BE2C (cell line): ENCODE measurements around the gene LRRC34.

Experiments
- DNase-seq: peaks from one replicate; pipeline ENCODE4 v3.0.0-alpha.2; 2020
- H3K27me3 ChIP-seq: fragments of 250-450 bp; sonication (Bioruptor Pico); 2 replicates; pipeline ENCODE4 v1.5.1; 2020; ENCODE audit warnings: mild to moderate bottlenecking
- H3K36me3 ChIP-seq: fragments of 250-450 bp; sonication (Bioruptor Pico); 2 replicates; pipeline ENCODE4 v1.5.1; 2020; ENCODE audit warnings: mild to moderate bottlenecking
- H3K4me1 ChIP-seq: fragments of 250-450 bp; sonication (Bioruptor Pico); 2 replicates; pipeline ENCODE4 v1.5.1; 2020
- H3K4me3 ChIP-seq: 2 replicates; pipeline ENCODE4 v1.5.1; 2011; ENCODE audit warnings: low read depth, low read length
- H3K9me3 ChIP-seq: fragments of 250-450 bp; sonication (Bioruptor Pico); 2 replicates; pipeline ENCODE4 v1.5.1; 2020
- CTCF ChIP-seq: IDR thresholded peaks from 2 replicates; pipeline ENCODE4 v1.5.1; 2012; ENCODE audit warnings: mild to moderate bottlenecking, low read depth, low read length

LRRC34 gene

GRCh38 chr3:169811631-169812331 is 923 bp downstream of the LRRC34 start:
- H3K27me3 ChIP-seq, result no peaks in the 10 kb centered on the region
- H3K4me1 ChIP-seq, result no peaks in the 10 kb centered on the region
- H3K36me3 ChIP-seq, result no peaks in the 10 kb centered on the region; the same call in 1 of the 2 replicates
- H3K4me3 ChIP-seq, result peak overlapping the region; percentile 94
- H3K9me3 ChIP-seq, result no peaks in the 10 kb centered on the region
- peak; percentile 55 for DNase-seq
- no peak for TF ChIP-seq CTCF

GRCh38 chr3:169809230-169809795 is 3.4 kb downstream of the LRRC34 start:
- TF ChIP-seq CTCF, result no peak
- H3K27me3 ChIP-seq, result no peaks in the 10 kb centered on the region
- no peak for DNase-seq
- no peaks in the 10 kb centered on the region for H3K4me1 ChIP-seq
- no peaks in the 10 kb centered on the region for H3K9me3 ChIP-seq
- H3K4me3 ChIP-seq, result no peak overlapping the region
- H3K36me3 ChIP-seq, result no peaks in the 10 kb centered on the region; the same call in 1 of the 2 replicates

GRCh38 chr3:169804681-169805080 is 8.0 kb downstream of the LRRC34 start:
- H3K4me3 ChIP-seq, result no peak overlapping the region
- no peaks in the 10 kb centered on the region for H3K27me3 ChIP-seq
- DNase-seq, result no peak
- H3K4me1 ChIP-seq, result no peaks in the 10 kb centered on the region
- peaks cover 32% of the 10 kb centered on the region for H3K36me3 ChIP-seq
- no peak for TF ChIP-seq CTCF
- no peaks in the 10 kb centered on the region for H3K9me3 ChIP-seq

GRCh38 chr3:169792359-169792758 is 20.3 kb downstream of the LRRC34 start:
- DNase-seq, result no peak
- TF ChIP-seq CTCF, result no peak
- Histone ChIP-seq H3K4me3 (no peak overlapping the region), H3K9me3 (no peaks in the 10 kb centered on the region), H3K36me3 (peaks cover 16% of the 10 kb centered on the region), H3K27me3 (no peaks in the 10 kb centered on the region), H3K4me1 (no peaks in the 10 kb centered on the region)

- no peak for DNase-seq
- TF ChIP-seq CTCF, result no peak
- no peak overlapping the region for H3K4me3 ChIP-seq
- H3K36me3 ChIP-seq, result peaks cover 27% of the 10 kb centered on the region
- no peaks in the 10 kb centered on the region for H3K9me3 ChIP-seq
- no peaks in the 10 kb centered on the region for H3K27me3 ChIP-seq
- no peaks in the 10 kb centered on the region for H3K4me1 ChIP-seq
These were observed 21.8 kb downstream of the LRRC34 start for GRCh38 chr3:169790687-169791429.

GRCh38 chr3:169790219-169790618 is 22.5 kb downstream of the LRRC34 start:
- TF ChIP-seq CTCF, result no peak
- no peaks in the 10 kb centered on the region for H3K9me3 ChIP-seq
- no peak overlapping the region for H3K4me3 ChIP-seq
- H3K36me3 ChIP-seq, result peaks cover 33% of the 10 kb centered on the region
- DNase-seq, result no peak
- no peaks in the 10 kb centered on the region for H3K4me1 ChIP-seq
- H3K27me3 ChIP-seq, result no peaks in the 10 kb centered on the region
